RWPE1 (cell line): ENCODE measurements around the gene MYO5B.

Experiments used
- CTCF ChIA-PET: fragments of 350-600 bp; sonication (Branson Sonifier 250); formaldehyde crosslinking; extraction: SDS; loops from one replicate; lab custom pipeline; 2021; lab: Yijun Ruan, JAX
- POLR2A ChIA-PET: fragments of 400-600 bp; formaldehyde crosslinking; extraction: SDS; loops from one replicate; lab custom pipeline; 2020; ENCODE audit warnings: antibody characterized with exemption; ENCODE audit not compliant: low non-redundant PET; lab: Yijun Ruan, JAX
- DNase-seq: peaks from one replicate; pipeline ENCODE4 v3.0.0; 2012; ENCODE audit warnings: low spot score
- H3K27ac ChIP-seq: fragments of 450-650 bp; 2 replicates; pipeline ENCODE4 v1.5.1; 2017
- TF ChIP-seq, protein P1 (sequence below): fragments of 450-650 bp; conservative IDR thresholded peaks from 2 replicates; pipeline ENCODE4 v1.5.1; 2017; ENCODE audit warnings: low read depth, mild to moderate bottlenecking

The MYO5B gene

DNA sequence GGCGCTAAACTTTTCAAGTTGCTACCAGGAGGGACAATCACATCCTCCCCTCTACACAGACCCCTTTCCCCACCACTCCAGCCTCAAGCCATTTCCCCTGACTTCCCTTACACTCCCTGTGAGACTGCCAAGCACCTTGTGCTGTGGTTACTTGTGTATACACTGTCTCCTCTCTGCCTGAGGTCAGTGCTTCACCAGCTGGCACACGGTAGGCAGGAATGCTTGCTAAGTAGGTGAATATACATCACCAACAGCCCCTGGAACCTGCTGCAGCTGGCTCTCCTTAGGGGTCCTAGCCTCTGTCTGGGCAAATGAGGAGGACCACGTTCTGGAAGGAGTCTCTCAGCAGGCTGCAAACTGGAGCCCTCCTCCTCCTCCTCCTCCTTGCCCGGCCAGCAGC lies 343.3 kb downstream of the MYO5B start:
- TF ChIP-seq, protein P1, sequence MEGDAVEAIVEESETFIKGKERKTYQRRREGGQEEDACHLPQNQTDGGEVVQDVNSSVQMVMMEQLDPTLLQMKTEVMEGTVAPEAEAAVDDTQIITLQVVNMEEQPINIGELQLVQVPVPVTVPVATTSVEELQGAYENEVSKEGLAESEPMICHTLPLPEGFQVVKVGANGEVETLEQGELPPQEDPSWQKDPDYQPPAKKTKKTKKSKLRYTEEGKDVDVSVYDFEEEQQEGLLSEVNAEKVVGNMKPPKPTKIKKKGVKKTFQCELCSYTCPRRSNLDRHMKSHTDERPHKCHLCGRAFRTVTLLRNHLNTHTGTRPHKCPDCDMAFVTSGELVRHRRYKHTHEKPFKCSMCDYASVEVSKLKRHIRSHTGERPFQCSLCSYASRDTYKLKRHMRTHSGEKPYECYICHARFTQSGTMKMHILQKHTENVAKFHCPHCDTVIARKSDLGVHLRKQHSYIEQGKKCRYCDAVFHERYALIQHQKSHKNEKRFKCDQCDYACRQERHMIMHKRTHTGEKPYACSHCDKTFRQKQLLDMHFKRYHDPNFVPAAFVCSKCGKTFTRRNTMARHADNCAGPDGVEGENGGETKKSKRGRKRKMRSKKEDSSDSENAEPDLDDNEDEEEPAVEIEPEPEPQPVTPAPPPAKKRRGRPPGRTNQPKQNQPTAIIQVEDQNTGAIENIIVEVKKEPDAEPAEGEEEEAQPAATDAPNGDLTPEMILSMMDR: no peak
- CTCF ChIA-PET: no interaction called here
- DNase-seq: no peak
- POLR2A ChIA-PET: no interaction called here
- H3K27ac ChIP-seq: no peak overlapping the region

DNA sequence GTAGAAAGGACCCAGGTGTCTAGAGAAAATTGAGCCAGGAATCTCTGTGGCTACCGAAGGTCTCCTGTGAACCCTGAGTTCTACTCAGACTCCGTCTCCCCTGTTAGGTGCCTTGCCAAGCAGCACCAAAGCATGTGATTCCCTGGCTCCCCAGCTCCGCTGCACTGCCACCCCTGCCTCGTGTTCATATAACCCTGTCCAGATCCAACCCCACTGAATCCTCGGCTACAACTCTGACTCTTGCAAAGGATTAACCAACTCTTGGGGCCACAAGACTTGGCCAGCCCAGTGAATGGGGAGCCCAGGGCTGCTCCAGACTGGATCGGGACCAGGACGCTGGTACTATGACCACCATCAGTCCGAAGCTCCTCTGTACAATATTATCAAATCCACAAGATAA lies 344.3 kb downstream of the MYO5B start:
- CTCF ChIA-PET: no interaction called here

DNA sequence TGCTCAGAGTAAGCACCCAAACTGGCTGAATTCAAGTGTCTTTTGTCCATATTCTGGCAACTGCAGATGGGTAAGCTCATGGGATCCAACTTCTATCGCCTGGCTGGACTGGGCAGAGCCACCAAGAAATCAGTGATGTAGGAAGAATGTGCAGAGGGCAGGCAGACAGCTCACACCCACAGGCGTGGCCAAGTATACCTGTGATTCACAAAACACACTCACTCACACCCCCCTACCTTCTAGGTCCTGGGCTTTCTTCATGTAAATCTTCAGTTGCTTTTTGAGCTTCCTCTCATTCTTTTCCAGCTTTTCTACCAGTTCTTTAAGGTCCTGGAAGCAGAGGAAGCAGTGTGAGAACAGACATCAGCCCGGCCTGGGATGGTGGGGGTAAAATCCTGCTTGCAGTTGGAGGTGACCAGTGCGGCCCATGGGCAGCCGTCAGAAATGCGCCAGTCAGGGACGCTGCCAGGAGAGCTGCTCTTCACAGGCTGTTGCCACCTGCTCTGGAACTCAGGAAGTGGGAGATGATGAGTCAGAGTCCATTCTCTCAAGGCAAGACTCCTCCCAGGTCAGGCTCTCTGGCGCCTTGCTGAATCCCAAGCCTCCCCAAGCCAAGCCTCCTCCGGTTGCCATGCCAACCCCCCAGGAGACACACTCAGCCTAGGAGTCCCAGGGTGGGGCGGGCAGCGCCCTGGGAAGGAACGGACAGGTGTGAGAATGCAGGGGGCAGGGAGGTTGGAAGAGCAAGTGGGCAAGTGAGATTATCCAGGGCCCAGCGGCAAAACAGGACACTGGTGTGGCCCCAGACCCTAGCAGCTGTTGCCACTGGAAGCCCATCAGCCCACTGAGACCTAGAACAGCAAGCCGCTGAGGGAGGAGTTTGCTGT lies 345.4 kb downstream of the MYO5B start:
- DNase-seq: peak; percentile 95
- TF ChIP-seq, protein P1: no peak
- H3K27ac ChIP-seq: peak overlapping the region; percentile 86
- ChIA-PET CTCF (no interaction called here), POLR2A (interaction anchor here (0.8 kb wide), 1 partner anchor 36 kb away, joined by 5 read pairs; the partner anchor contains the start of gene ACAA2)

More for the DNA sequence above, 344.3 kb downstream of the MYO5B start:
- peak overlapping the region; percentile 86; the same call in 1 of the 2 replicates for H3K27ac ChIP-seq
- DNase-seq: no peak
- POLR2A ChIA-PET: no interaction called here
- TF ChIP-seq, protein P1: no peak

DNA sequence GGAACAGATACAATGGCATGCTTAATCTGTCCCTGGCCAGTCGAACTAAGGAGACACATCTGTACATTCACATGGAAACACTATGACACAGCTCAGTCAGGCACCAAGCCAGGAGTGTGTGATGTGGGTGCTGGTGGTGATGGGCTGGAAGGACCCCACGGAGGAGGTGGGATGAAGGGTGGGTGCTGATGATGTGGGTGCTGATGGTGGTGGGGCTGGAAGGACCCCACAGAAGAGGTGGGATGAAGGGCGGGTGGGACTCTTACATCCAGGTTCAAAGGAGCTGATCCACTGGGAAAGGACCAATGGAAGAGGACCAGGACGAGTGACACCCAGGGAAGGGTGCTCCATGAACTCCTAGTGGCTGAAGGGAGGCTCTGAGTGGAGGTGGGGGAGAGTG lies 346.8 kb downstream of the MYO5B start:
- no peak for DNase-seq
- TF ChIP-seq, protein P1: no peak
- no peak overlapping the region for H3K27ac ChIP-seq
- ChIA-PET POLR2A (no interaction called here), CTCF (no interaction called here)

DNA sequence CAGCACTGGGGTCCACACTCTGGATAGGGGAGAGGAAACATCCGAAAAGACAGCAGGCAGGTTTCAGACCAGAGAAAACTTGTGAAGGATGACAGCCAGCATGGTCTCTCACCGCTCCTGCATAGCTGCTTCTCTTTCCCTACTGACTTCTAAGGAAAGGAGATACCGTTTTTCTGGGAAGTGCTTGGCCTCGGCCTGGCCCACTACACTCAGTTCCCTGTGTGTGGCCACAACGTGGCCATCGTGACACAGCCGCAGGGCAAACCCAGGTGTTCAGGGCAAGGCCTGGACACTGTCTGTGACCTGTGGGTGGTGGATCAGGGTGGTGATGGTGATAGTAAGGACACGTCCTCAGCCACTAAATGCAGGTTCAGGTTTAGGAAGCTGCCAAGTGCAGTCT lies 347.4 kb downstream of the MYO5B start:
- TF ChIP-seq, protein P1: no peak
- POLR2A ChIA-PET: no interaction called here
- DNase-seq: no peak
- CTCF ChIA-PET: no interaction called here
- no peak overlapping the region for H3K27ac ChIP-seq

DNA sequence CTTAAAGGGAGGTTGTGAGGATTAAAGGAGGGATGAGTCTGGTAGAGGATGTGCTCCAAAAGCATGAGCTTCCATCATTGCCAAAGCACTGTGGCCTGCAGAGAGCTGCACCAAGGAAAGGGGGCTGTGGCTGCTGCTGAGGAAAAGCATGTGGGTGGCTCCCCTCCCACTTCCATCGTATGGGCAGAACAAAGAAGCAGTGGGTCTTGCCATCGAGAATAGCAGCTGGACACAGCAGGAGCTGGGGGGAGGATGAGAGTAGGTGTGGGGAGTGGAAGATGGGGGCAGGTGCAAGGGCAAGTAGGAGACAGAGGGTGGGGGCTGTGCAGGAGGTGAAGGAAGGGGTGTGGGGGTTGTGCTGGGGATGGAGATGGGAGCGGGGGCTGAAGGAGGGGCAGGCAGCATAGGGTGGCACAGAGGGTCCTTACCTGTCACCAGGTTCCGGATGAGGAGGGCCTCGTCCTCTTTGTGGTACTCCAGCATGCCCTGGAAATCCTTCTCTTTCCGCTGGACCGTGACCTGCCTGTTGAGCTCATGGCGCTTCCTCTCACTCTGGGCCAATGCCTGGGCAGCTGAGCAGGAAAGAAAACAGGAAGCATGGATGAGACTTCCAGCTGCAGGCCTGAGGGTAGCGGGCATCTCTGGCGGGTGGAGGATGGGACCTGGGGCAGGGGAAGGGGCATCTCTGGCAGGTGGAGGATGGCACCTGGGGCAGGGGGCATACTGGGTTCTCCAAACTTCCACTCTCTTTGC lies 348.1 kb downstream of the MYO5B start:
- DNase-seq: no peak
- ChIA-PET POLR2A (no interaction called here), CTCF (no interaction called here)
- TF ChIP-seq, protein P1: no peak
- no peak overlapping the region for H3K27ac ChIP-seq
